Fibroblast of mammary gland (primary cell): ENCODE data around the gene SLC25A30.

ENCODE experiments used
- DNase-seq: peaks from one replicate; pipeline ENCODE4 v3.0.0-alpha.2; 2010; ENCODE audit warnings: low read depth
- H3K4me3 ChIP-seq: 2 replicates; pipeline ENCODE4 v1.5.1; 2011; ENCODE audit warnings: low read depth, mild to moderate bottlenecking, low read length, moderate library complexity; ENCODE audit not compliant: control insufficient read depth
- TF ChIP-seq, protein P1 (sequence below): conservative IDR thresholded peaks from 2 replicates; pipeline ENCODE4 v1.5.1; 2011; ENCODE audit warnings: low read depth, low read length, inconsistent platforms; ENCODE audit not compliant: control insufficient read depth, insufficient read depth

Gene SLC25A30

DNA sequence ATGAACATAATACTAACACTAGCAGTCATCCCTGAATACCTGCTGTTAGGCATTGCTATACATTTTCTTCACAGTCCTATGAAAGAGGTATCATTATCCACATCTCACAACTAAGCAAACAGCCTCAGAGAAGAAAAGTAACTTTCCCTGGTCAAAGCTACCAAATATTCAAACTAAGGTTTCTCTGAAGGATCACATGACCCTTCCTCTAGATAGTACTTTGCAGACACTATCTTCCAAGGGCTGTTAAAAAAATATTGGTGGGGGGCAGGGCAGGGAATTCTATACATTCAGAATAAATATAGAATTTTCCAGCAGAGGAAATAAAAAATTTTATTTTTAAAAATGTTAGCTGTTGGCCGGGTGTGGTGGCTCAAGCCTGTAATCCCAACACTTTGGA lies 3.1 kb downstream of the SLC25A30 start:
- TF ChIP-seq, protein P1, sequence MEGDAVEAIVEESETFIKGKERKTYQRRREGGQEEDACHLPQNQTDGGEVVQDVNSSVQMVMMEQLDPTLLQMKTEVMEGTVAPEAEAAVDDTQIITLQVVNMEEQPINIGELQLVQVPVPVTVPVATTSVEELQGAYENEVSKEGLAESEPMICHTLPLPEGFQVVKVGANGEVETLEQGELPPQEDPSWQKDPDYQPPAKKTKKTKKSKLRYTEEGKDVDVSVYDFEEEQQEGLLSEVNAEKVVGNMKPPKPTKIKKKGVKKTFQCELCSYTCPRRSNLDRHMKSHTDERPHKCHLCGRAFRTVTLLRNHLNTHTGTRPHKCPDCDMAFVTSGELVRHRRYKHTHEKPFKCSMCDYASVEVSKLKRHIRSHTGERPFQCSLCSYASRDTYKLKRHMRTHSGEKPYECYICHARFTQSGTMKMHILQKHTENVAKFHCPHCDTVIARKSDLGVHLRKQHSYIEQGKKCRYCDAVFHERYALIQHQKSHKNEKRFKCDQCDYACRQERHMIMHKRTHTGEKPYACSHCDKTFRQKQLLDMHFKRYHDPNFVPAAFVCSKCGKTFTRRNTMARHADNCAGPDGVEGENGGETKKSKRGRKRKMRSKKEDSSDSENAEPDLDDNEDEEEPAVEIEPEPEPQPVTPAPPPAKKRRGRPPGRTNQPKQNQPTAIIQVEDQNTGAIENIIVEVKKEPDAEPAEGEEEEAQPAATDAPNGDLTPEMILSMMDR: no peak
- peak overlapping the region; percentile 45 for H3K4me3 ChIP-seq
- DNase-seq: no peak

DNA sequence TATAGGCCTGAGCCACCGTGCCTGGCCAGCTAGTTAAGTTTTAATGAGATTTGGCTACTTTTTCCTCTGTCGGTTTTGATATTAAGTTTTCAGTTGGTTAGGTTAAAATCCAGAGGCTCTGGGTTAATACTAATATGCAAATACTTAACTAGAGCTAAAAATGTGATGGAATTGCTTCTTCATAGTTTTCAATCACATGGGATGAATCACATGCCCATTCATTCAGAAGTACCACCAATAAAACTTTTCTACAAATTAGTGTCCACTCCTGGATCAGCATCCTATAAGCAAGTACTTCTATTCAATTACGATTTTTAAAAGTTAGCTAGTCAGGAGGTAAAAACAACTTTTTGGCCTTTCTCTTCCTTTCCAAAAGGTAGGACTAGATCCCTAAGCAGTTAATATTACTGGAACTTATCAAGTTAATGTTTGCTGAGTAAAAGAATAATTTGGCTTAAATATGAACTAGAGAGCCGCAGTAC lies 4.3 kb downstream of the SLC25A30 start:
- TF ChIP-seq, protein P1: no peak
- H3K4me3 ChIP-seq: peak overlapping the region; percentile 45
- peak; percentile 31 for DNase-seq

DNA sequence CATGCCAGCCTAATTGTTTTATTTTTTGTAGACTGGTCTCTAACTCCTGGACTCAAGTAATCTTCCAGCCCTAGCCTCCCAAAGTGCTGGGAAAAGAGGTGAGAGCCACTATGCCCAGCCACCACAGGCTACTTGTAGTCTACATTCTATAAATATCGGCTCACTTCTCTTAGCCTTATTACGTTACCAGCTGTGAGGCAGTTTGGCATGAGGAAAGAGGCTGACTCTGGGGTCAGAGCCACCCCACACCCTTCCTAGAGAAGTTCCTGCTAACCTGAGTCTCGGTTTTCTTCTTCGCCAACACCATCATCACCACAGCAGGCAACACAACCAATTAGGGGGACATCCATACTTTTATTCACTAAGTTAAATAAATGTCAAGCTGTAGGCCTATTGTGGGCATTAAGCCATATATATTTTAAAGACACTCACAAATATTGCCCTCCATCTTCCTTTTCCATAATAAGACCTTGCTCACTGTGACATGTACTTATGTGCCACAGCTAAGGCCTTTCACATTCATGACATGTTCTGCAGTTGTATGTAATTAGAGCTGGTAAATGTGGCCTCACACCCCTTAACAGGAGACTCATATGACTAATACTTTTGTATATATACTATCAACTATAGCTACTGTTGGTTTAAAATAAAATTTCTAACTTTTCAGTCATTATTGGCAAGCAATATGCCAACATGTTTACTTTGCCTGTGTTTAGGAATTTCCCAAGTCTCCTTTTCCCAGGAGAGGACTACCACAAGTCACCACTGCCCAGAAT lies 5.7 kb downstream of the SLC25A30 start:
- no peak overlapping the region for H3K4me3 ChIP-seq
- no peak for DNase-seq
- TF ChIP-seq, protein P1: no peak

DNA sequence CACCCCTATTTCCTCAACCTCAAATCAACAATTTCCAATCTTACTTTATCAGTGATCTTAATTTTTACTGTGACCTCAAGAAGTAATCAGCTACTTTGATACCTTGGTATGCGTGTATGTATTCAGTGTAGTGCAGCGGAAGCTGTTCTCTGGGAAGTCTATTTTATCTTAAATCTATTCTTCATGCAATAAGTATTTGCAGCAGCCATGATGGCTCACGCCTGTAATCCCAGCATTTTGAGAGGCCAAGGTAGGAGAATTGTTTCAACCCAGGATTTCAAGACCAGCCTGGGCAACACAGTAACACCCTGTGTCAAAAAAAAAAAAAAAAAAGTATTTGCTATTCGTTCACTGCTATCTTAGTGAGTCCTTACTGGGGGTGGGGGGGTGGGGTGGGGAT lies 6.5 kb downstream of the SLC25A30 start:
- H3K4me3 ChIP-seq: no peak overlapping the region
- TF ChIP-seq, protein P1: no peak
- no peak for DNase-seq

DNA sequence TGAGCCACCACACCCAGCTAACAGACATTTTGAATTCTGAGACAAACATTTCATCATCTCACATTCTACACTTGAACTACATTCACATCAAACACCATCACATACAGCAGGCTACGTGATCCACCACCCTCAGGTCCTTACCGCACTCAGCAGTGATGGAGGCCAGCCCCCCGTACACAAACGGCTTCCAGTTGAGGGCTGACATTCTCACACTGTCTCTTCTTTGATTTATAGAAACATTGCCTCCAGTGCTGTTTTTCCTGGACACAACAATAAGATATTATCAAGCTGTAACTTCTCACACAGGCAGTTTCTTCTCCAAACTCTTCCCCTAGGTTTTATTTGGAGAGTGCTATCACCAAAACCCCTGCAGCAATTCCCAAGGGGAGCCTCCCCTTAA lies 7.0 kb downstream of the SLC25A30 start:
- no peak overlapping the region for H3K4me3 ChIP-seq
- no peak for DNase-seq
- TF ChIP-seq, protein P1: no peak

DNA sequence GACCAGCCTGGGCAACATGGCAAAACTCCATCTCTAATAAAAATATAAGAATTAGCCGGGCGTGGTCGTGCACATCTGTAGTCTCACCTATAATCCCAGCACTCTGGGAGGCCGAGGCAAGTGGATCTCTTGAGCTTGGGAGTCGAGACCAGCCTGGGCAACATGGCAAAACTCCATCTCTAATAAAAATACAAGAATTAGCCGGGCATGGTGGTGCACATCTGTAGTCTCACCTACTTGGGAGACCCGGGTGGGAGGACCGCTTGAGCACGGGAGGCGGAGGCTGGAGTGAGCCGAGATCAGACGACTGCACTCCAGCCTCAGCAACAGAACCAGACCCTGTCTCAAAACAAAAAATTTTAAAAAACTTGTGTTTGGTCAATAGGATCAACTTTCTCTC lies 7.7 kb downstream of the SLC25A30 start:
- TF ChIP-seq, protein P1: no peak
- no peak for DNase-seq
- H3K4me3 ChIP-seq: no peak overlapping the region
